SU-DHL-6 (cell line): ENCODE measurements around the gene POLN.

Source experiments
- H2AFZ ChIP-seq: fragments of 200-600 bp; sonication (generic); 2 replicates; pipeline ENCODE4 v1.6.1; 2014; ENCODE audit warnings: low read depth, mild to moderate bottlenecking, moderate library complexity, mixed read lengths, antibody characterized with exemption, low read length; ENCODE audit not compliant: severe bottlenecking
- H3F3A ChIP-seq: fragments of 200-600 bp; shearing (Covaris generic); 2 replicates; pipeline ENCODE4 v1.6.0; 2016; ENCODE audit warnings: antibody characterized with exemption, mild to moderate bottlenecking; ENCODE audit not compliant: insufficient read depth
- H3K27ac ChIP-seq: fragments of 200-600 bp; sonication (generic); 2 replicates; pipeline ENCODE4 v1.5.1; 2016; ENCODE audit warnings: low read depth, mild to moderate bottlenecking, low read length, moderate library complexity, mixed read lengths
- H3K27me3 ChIP-seq: fragments of 200-600 bp; sonication (generic), shearing (Covaris generic); 2 replicates; pipeline ENCODE4 v1.6.0; 2014; ENCODE audit warnings: mild to moderate bottlenecking, low read length
- H3K36me3 ChIP-seq: fragments of 200-600 bp; sonication (generic); 2 replicates; pipeline ENCODE4 v1.6.1; 2014; ENCODE audit warnings: mild to moderate bottlenecking, low read length, mixed read lengths
- H3K4me2 ChIP-seq: fragments of 300-600, 200-600 bp; shearing (Covaris generic), sonication (generic); 2 replicates; pipeline ENCODE4 v1.6.0; 2014; ENCODE audit warnings: low read length, low read depth, mild to moderate bottlenecking; ENCODE audit not compliant: poor library complexity, severe bottlenecking
- H3K4me3 ChIP-seq: fragments of 200-600 bp; sonication (generic); 2 replicates; pipeline ENCODE4 v1.5.1; 2014; ENCODE audit warnings: antibody characterized with exemption, low read length, mild to moderate bottlenecking, mixed read lengths; ENCODE audit not compliant: insufficient read depth, poor library complexity, severe bottlenecking
- H3K79me2 ChIP-seq: fragments of 200-600 bp; sonication (generic); 2 replicates; pipeline ENCODE4 v1.6.1; 2014; ENCODE audit warnings: mild to moderate bottlenecking, low read length, moderate library complexity; ENCODE audit not compliant: insufficient read depth
- H3K9ac ChIP-seq: fragments of 200-600 bp; sonication (generic); 2 replicates; pipeline ENCODE4 v1.7.0; 2014; ENCODE audit warnings: mild to moderate bottlenecking, low read length
- H3K9me2 ChIP-seq: fragments of 200-600 bp; sonication (generic); replicated peaks from 2 replicates; pipeline ENCODE4 v1.6.1; 2014; ENCODE audit warnings: low read length; ENCODE audit not compliant: insufficient read depth
- H3K9me3 ChIP-seq: fragments of 200-600 bp; sonication (generic); 2 replicates; pipeline ENCODE4 v1.6.1; 2014; ENCODE audit warnings: low read length, mixed read lengths; ENCODE audit not compliant: insufficient read depth
- H4K20me1 ChIP-seq: fragments of 200-600 bp; sonication (generic); 2 replicates; pipeline ENCODE4 v1.6.1; 2014; ENCODE audit warnings: low read depth, mild to moderate bottlenecking, antibody characterized with exemption, low read length, moderate library complexity, mixed read lengths
- CTCF ChIP-seq: fragments of 200-600 bp; sonication (generic); IDR thresholded peaks from one replicate; pipeline ENCODE4 v1.5.1; 2017; ENCODE audit warnings: antibody characterized with exemption, mild to moderate bottlenecking, low read length, moderate library complexity; ENCODE audit not compliant: insufficient read depth, poor library complexity, severe bottlenecking
- EZH2phosphoT487 ChIP-seq: fragments of 200-600 bp; sonication (generic), shearing (Covaris generic); conservative IDR thresholded peaks from 2 replicates; pipeline ENCODE4 v1.6.1; 2018; ENCODE audit warnings: mild to moderate bottlenecking, antibody characterized with exemption, low read length, moderate library complexity, mixed read lengths

POLN gene

DNA sequence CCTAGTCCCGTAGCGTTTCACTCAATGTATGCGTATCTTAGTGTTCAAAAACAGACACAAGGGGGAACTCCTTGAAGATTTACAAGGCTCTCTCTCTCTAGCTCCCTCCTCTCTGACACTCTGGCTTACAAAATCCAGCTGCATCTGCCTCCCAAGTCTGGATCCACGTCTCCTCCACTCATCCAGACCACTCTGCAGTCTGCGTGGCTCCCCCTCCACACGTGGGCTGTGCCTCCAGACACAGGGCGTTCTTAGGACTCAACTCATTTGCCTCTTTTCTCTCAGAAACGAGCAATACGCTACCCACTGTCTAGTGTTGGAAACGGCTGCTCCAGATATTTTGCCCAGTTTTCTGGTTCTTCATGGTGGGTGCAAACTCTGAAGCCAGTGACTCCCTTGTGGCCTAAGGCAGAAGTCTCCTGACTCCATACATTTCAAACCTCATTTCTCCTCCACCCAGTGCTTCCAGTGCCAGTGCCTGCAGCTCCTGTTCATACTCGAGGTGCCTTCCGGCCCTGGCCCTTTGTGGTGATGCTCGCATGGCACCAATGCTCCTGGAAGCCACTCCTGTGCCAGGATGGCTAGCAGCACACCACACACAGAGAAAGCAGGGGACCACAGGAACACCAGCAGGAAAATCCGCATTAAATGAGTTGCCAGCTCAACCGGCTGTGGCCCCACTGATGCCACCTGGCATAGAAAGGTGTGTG is 158.7 kb downstream of the POLN start:
- Histone ChIP-seq H3F3A (no peaks in the 10 kb centered on the region), H3K4me2 (no peak overlapping the region), H3K9me2 (no peaks in the 10 kb centered on the region), H3K79me2 (no peaks in the 10 kb centered on the region), H3K4me3 (no peak overlapping the region), H3K27ac (no peak overlapping the region), H3K27me3 (no peaks in the 10 kb centered on the region), H4K20me1 (no peaks in the 10 kb centered on the region), H3K9me3 (no peaks in the 10 kb centered on the region), H2AFZ (no peak overlapping the region), H3K9ac (no peak overlapping the region), H3K36me3 (no peaks in the 10 kb centered on the region)
- no peak for TF ChIP-seq CTCF
- TF ChIP-seq EZH2phosphoT487, result no peak

- no peak overlapping the region for H3K4me2 ChIP-seq
- H3K27me3 ChIP-seq, result no peaks in the 10 kb centered on the region
- no peak overlapping the region for H3K27ac ChIP-seq
- no peaks in the 10 kb centered on the region for H3K9me2 ChIP-seq
- TF ChIP-seq CTCF, result no peak
- no peak for TF ChIP-seq EZH2phosphoT487
- no peaks in the 10 kb centered on the region for H3F3A ChIP-seq
- H4K20me1 ChIP-seq, result no peaks in the 10 kb centered on the region
- H3K79me2 ChIP-seq, result no peaks in the 10 kb centered on the region
- no peak overlapping the region for H3K4me3 ChIP-seq
- no peak overlapping the region for H2AFZ ChIP-seq
- H3K36me3 ChIP-seq, result no peaks in the 10 kb centered on the region
- no peak overlapping the region for H3K9ac ChIP-seq
- H3K9me3 ChIP-seq, result no peaks in the 10 kb centered on the region
These were observed 159.3 kb downstream of the POLN start for GRCh38 chr4:2082627-2083026.

DNA sequence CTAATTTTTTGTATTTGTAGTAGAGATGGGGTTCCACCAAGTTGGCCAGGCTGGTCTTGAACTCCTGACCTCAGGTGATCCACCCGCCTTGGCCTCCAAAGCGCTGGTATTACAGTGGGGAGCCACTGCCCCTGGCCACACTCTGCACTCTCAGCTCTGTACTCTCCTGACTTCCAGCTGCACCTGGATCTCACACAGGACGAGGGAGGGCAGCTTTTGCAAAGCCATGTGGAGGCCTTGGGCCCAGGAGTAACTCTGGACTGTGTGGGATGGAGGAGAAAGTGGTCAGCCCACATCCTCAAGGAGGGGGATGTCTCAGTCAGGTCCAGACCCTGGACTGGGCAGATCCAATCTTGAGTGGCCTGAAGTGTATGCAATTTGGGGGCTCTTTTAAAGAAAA is 159.8 kb downstream of the POLN start:
- H3K9me2 ChIP-seq, result no peaks in the 10 kb centered on the region

More for the DNA sequence above, 159.8 kb downstream of the POLN start:
- Histone ChIP-seq H3K79me2 (no peaks in the 10 kb centered on the region), H3K9me3 (no peaks in the 10 kb centered on the region), H2AFZ (no peak overlapping the region), H3K27ac (no peak overlapping the region), H3K4me3 (no peak overlapping the region), H3F3A (no peaks in the 10 kb centered on the region), H3K27me3 (no peaks in the 10 kb centered on the region), H3K4me2 (no peak overlapping the region), H3K9ac (no peak overlapping the region), H3K36me3 (no peaks in the 10 kb centered on the region), H4K20me1 (no peaks in the 10 kb centered on the region)
- TF ChIP-seq EZH2phosphoT487 (no peak), CTCF (no peak)
